Measurements from ENCODE around the gene LMBR1L. TPM values are rescaled to one million over a fixed set of nuclear protein-coding genes. Genes with fewer than 3 reads are reported as not detected.

LMBR1L gene
- total RNA-seq, 1 donor from 2014 or later = 45.4 TPM

DNA sequence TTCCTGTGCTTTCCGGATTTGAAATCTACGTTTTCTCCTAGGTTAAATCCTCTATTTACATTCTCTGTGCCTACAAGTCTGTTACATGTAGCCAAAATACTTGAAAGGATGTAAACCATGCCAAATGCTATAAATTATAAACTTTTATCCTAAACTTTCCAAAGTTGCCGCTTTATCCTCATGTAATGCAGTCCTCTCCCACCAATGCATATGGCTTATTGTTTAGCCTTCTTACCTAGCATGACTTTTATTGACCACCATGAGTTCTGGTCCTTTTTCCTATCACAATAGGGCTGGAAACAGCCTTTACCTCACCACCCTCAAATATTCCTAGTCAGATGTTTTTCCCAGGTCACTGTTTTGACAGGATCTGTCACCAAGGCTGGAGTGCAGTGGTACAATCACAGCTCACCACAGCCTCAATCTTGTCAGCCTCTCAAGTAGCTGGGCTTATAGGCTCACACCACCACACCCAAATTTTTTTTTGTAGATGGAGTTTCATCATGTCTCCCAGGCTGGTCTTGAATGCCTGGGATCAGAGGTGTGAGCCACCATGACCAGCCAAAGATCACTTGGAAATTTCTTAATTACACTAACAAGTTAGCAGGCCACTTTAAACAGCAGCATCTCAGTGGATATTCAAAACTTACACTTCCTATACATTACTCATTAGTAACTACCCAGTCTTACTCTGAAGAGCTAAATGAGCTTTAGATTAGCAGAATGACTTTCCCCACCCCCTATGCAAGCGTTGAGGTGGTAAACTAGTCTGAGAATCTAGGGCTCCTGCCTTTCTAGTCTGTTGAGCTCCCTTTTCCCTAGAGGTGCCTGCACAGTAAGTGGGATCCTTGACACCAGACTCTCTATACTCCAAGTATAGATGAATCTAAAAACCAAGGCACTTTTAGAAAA is 16.5 kb upstream of the LMBR1L start:
- intact Hi-C loops (cut with micrococcal nuclease) = no loop called here

DNA sequence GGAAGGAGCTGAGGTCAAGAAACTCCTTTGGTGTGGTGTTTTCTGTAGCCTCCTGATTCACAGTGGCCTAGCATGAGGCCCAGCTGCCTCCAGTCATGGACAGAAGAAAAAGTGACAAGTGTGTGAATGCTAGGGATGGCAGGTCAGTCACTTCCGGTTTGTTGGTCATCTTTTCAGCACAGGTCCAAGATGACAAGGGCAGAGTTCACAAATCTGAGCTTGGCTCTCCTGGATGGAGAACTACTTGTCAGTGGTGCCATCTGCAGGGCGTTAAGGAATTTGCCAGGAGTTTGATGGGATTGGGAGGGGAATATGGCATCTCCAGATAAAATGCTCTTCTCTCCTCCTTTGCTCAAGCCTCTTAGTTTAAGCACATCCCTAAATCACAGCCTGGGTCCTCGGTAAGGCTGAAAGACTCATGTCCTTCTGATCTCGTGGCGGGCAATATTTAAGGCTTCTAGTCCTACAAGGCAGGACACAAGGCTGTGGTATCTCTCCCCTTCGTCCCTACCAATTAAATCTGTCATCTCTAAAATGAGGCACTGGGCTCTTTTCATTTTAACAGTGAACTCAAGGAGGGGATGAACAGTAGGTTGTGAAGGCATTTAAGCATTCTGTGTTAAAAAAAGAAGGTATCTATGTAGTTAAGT is 10.5 kb upstream of the LMBR1L start:
- intact Hi-C loops (cut with micrococcal nuclease) = no loop called here

DNA sequence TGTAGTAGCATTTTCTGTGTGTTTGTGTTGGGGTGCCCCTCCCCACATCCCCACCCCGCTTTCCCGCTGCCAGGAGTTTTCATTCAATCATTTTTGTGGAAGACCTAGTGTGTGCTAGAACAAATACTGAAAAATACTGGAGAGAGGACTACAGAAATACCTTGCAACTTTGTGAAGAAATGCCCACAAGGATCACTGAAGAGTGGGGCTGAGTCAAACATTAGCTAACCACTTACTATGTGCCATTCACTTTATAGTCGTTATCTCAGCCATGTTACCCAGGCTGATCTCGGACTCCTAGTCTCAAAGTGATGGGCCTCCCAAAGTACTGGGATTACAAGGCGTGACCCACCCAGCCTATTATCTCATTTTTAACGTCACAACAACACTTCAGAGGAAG is 559 bp upstream of the LMBR1L start:
- intact Hi-C loops (cut with micrococcal nuclease) = loop anchor here (2.0 kb wide), 1 partner anchor 22 kb away; no protein-coding TSS in a partner anchor

DNA sequence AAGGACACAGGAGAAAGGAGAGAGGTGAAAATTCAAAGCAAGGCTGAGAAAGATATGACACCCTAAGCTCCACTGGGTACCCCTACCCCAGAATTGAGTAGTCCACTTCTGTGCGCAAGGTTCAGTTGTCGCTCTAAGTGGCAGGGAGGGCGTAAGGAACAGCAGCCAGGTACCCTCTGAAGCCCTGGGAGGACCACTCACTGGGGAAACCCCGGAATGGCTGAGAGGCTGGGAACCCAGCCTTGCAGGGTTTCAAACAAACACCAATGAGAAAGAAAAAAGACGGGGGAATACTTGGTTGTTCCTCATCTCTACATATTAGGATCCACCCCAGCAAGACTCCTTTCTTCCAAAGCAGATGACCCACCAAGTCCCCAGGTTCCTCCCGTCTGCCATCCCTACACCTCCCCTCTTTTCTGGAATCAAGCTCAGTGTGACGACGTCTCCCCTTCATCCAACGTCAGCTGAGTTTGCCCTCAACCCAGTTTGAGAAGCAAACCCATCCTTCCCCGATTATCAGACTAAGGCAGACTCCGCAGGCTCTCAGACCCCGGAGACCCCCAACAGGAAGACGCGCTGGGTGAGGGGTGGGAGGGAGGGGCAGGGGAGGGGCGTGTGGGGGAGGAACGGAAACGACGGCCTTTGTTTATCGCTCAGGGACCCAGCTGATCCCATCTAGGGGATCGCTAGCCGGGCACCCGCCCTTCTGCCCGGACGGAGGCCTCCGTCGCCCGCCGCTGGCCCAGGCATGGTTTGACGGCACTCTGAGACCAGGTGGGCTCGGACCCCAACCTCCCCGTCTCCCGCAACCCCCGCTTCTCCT is 795 bp downstream of the LMBR1L start:
- intact Hi-C loops (cut with micrococcal nuclease) = loop anchor here (1.0 to 2.0 kb wide), 4 partner anchors 20 to 79 kb away; partner anchors contain the start of gene TUBA1A

DNA sequence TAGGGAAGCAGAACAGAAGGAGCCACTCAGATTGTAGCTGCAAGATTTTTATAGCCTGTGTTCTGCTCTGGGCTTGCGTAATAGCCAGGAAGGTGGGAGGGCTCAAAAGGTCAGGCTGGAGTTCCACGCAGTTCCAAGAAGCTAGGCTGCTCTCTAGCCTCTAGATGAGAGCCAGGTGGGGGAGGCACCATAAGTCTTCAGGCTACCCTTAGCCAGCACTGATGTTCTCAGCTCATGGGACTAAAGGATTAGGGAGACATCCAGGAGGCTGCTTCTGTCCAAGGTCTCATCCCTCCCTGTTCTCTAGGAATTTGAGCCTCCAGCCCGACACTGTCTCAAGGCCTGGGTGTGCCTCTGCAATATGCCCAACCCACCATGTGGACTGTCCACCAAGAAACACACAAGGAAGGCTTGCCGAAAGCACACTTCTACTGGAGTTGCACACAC is 1.7 kb downstream of the LMBR1L start:
- intact Hi-C loops (cut with micrococcal nuclease) = no loop called here

DNA sequence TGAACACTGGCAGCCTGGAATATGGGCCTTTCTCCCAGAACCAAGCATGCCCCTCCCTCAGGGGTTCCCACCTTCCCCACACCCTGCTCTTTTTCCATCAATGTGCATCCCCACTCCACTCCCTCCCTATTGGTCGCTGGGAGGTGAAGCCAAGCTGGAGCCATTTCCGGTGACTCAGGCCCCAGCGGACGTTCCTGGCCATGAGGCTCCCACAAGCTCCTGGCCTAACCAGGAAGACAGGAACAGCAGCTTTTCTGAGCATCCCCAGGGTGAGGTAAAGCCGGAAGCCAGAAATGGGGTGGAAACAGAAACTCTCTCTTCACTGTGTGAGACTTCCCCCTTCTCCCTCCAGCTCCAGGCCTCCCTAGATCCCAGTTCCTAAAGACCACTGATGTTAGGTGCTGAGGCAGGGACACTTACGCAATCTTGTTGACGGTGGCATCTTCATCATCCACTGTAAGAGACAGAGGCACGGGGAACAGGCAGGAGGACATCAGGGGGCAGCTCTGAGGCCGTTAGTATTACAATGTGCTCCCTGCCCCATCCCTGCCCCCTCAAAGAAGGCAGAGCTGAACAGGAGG is 5.1 kb downstream of the LMBR1L start:
- intact Hi-C loops (cut with micrococcal nuclease) = no loop called here

DNA sequence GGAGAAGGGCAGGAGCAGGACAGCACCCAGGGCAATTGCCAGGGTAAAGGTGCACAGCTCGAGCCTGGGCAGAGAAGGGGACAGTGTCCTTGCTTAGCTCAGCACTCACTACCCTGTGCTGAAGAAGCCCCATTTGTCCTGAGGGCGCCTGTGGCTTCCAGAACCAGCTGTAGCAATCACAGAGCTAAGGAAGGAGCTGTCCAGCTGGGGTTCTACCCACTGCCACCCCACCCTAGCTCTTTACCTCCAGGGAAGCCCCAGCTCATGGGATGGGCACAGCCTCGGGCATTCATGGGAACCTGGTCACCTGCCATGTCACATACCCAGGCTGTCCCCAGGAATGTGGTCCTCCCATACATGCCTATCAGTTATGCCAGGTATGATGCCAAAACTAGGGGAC is 5.8 kb downstream of the LMBR1L start:
- intact Hi-C loops (cut with micrococcal nuclease) = no loop called here

DNA sequence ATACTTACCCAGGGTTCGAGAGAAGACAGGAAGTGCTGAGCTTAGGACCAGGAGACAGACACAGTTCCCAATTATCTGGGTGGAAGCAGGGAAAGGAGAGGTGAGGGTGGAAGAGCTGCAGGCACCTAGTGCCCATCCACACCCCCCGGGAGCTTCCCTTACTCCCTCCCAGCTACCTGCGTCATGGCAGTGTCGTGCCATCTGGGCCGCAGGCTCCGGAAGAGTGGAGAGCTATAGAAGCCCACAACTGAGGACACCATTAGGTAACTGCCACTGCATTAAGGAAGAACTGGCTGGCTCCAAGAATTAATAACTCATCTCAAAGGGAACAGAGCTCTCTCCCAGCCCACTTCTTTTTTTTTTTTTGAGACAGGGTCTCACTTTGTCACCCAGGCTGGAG is 10.3 kb downstream of the LMBR1L start:
- intact Hi-C loops (cut with micrococcal nuclease) = no loop called here

DNA sequence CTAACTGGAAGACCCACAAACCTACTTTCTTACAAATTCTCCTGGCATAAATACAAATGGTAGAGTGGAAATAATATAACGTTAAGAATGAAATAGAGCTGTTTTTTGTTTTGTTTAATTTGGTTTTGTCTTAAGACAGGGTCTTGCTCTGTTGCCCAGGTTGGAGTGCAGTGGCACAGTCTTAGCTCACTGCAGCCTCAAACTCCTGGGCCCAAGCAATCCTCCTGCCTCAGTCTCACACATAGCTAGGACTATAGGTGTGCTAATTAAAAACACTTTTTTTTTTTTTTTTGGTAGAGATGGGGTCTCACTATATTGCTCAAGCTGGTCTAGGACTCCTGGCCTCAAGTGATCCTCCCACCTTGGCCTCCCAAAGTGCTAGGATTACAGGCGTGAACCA is 11.9 kb downstream of the LMBR1L start:
- intact Hi-C loops (cut with micrococcal nuclease) = loop anchor here (1.0 kb wide), 1 partner anchor 34 kb away; no protein-coding TSS in a partner anchor

DNA sequence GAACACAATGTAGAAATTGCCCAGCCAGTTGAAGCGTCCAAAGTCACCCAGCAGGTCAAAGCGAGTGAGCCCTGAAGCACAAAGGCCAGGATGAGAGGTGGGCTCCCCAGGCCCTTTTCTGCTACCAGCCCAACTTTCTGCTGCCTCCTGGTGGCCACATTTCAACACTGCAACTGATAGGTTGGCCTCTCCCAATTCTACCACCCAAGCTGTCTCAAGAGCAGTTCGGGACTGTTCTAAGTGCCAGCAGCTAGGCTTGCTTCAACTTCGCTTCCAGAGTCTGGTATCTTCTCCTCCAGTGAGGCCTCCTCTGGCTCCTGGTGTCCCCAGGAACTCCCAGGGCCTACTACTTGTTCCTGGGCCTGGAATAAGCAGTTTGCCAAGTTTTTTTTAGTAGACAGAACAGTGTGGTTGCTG is 12.6 kb downstream of the LMBR1L start:
- intact Hi-C loops (cut with micrococcal nuclease) = loop anchor here (1.0 kb wide), 1 partner anchor 34 kb away; no protein-coding TSS in a partner anchor

DNA sequence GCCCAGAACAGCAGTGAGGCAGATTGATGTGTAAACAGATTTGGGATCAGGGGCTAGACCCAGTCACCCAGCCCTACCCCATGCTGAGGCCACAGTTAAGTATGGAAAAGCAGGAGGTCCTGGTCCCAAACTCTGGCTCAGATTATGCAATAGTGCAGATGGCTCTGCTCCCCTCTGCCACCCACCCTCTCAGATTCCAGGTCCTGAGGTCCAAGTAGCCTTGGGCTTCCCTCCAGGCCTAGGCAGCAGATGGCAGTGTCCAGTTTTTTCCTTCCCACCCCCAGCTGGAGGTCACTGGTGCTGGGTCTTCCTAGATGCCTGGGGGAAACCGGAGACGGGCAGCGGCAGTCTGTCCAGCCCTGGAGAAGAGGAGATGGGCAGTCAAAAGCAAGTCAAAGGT is 13.3 kb downstream of the LMBR1L start:
- intact Hi-C loops (cut with micrococcal nuclease) = no loop called here

DNA sequence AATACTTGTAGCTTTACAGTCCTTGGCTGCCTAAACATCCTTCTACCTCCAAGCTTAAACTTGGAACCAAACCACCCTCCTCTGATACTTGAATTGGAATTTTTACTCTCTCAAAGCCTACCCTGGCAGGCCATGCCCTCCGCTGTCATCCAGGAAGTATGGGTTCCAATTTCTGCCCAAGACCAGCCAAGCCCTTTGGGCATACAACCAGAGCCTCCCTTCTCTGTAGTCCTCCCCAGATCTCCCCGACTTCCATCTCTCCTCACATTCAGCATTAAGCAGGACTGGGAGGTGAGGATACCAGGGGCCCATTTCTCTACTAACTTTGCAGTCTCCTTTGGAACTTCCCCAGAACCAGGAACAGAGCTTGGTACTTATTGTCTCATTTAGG is 15.7 kb downstream of the LMBR1L start:
- intact Hi-C loops (cut with micrococcal nuclease) = loop anchor here (5.0 kb wide), 1 partner anchor 113 kb away; no protein-coding TSS in a partner anchor

DNA sequence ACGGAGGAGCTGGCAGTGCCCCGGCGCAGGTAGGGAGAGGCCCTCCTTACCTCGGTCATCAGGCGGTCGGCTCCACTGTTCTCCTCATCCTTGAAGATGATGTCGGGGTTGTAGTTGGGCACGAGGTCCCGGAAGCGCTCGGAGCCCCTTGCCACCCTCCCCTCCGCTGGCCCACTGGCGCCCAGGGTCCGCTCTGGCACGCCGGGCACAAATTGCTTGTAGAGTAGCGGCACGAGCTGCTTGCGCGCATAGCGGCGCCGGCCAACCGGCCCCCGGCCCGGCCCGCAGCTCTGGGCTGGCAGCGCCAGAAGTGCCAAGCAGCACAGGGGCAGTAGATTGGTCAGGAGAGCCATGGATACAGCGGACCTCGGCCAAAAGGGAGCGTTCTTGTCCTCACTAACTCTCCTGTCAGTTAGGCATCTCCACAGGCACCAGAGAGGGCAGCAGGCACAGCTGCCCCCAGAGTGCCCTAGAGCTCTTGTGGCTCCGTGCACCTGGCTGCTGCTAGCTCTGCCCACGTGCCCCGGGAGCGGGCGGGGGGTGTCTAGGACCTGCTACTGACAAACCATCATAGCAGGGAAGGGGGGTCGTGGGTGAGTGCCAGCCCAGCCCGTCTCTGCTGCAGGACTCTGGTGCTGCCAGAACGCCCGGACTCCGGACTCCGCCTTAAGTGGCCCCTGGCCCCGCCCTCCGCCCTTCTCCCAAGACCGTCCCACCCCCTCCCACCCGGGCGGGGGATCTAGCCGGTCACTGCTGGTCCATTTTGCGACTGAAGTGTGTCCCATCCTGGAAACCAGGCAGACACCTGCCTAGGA is 16.3 kb downstream of the LMBR1L start, which contains the start of gene DHH:
Gene DHH, minus strand, starts transcription at position 642 of the 815 bp plus-strand sequence. Its CDS starts 289 bp downstream, at position 353.
- intact Hi-C loops (cut with micrococcal nuclease) = loop anchor here (5.0 kb wide), 1 partner anchor 112 kb away; no protein-coding TSS in a partner anchor

DNA sequence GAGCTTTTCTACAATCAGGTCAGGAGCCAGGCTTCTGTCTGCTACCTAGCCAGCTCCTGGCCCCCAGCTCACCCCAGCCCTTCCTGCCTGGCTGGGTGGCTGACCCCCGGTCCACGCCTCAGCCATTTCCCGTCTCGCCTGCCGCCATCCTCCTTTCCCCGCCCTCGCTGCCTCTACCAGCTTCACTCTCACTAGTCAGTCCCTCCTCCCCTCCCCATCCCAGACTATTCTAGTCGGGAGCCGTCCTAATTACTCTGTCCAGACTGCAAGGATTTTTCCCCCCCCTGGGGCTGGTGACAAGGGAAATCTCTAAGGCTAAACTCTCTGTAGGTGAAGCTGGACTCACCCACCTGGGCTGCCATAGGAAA is 16.9 kb downstream of the LMBR1L start:
- intact Hi-C loops (cut with micrococcal nuclease) = loop anchor here (2.0 to 5.0 kb wide), 2 partner anchors 97 to 111 kb away; no protein-coding TSS in a partner anchor

DNA sequence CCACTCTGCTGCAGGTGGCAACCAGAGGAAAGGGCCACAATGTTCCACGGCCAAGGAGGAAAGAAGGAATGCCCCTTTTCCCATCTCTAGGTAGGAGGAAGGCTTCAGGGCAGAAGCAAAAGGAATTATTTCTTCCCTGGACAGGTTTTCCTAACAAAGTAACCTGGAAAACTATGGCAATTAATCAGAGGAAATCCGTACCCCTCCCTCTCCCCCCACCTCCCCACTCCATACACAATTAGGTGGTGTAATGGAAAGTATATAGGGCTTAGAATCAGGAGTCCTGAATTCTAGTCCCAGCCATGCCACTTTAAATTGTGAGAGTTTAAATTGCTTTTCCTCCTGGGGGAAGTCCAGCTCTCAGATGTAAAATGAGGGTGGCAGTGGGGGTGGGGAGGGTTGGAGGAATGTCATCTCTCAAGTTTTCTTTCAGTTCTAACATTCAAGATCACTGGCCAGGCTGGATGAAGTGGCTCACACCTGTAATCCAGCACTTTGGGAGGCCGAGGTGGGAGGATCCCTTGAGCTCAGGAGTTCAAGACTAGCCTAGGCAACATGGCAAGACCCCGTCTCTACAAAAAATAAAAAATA is 17.7 kb downstream of the LMBR1L start:
- intact Hi-C loops (cut with micrococcal nuclease) = loop anchor here (2.0 to 5.0 kb wide), 2 partner anchors 96 to 111 kb away; no protein-coding TSS in a partner anchor

DNA sequence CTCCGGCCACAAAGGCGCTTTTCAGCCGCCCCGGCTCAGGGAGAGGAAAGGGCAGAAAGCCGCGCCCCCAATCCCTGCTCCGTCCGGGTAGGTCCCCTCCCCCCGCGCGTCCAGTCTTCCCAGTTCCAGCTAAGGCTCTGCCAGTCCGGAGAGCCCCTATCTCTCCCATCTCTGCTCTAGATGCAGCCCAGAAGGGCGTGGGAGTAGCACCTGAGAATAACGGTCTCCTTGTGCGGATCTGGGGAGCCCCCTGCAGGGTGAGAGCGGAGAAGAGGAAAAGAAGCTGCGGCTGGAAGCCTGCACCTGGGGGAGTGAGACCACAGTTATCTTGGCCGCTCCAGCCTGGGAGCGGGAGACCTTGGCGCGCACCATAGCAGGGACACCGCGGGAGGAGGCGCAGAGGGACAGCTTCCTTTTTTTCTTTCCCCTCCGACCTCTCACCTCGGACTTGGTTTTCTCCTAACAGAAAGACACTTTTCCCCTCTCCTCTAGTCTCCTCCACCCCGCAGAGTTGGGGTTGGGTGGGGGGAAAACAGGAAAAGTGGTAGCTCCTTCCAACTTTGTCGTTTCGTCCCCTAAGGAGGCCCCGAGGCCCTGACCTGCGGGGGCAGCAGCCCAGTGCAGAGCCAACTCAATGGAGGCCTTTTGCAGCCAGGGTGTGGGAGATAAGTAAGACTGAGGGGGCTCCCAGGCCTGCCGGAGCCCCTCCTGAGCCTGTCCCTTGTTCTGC is 18.4 kb downstream of the LMBR1L start:
- intact Hi-C loops (cut with micrococcal nuclease) = loop anchor here (2.0 to 5.0 kb wide), 2 partner anchors 95 to 110 kb away; no protein-coding TSS in a partner anchor

DNA sequence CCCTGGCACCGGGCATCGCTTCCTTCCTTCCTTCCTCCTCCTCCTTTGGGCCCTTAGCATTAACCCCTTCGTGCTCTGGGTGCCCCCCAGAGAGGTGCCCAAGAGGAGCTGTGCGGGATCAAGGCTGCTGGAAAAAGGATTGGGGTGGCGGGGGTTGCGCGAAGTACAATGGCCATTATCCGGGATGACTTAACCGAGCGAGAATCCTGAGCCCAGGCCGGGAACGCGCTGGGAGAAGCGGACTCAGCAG is 18.9 kb downstream of the LMBR1L start:
- intact Hi-C loops (cut with micrococcal nuclease) = loop anchor here (2.0 to 5.0 kb wide), 2 partner anchors 95 to 109 kb away; no protein-coding TSS in a partner anchor

DNA sequence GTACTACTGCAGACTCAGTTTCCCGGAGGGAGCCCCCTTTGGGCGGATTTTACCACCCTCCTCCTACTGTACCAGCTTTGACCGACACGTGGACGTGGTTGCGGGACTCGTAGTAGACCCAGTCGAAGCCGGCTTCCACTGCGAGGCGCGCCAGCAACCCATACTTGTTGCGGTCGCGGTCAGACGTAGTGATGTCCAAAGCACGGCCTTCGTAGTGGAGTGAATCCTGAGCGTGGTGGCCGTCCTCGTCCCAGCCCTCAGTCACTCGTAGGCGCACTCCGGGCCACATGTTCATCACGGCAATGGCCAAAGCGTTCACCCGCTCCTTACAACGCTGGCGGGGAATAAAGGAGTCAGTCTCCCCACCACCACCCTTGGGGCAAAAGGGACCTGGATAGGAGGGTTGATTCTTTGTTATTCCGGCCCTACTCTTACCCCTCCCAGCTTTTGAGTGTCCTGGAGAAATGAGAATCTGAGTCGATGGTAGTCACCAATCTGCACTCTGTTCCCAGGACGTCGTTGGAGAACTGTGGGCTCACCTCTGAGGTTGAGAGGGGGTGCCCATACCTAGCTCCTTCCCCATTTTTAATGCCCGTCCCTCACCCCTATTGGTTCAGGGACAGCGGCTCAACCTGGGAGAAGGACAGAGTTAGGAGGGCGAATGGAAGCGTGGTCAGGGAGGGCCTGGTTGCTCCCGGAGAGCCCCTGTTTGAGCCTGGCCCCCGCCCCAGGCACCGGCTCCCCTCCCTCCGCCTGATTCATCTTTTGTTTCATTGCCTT is 19.4 kb downstream of the LMBR1L start:
- intact Hi-C loops (cut with micrococcal nuclease) = loop anchor here (5.0 kb wide), 1 partner anchor 109 kb away; no protein-coding TSS in a partner anchor

Measured in T-helper 2 cell treated with Interferon-gamma antibody and Interleukin-4, amounts not matched to agents 100 ng/mL and 5 ng/mL, for 36 hours (primary cell).